Lung (tissue), 12 donors: Measurements from ENCODE around the gene NKX2-2. TPM values are rescaled to one million over a fixed set of nuclear protein-coding genes. Genes with fewer than 3 reads are reported as not detected.

Source experiments
- ATAC-seq: fragments of 200-7000 bp; cut with Tn5 transposase; one replicate; pipeline ENCODE4 v1.9.1; 2020; ENCODE audit warnings: moderate number of reproducible peaks; ENCODE audit not compliant: insufficient read depth, low FRiP score
- DNase-seq, 3 donors: peaks; one replicate each; pipeline ENCODE4 v3.0.0-alpha.2; 2013 to 2017
- H3K27ac ChIP-seq, 2 donors: one replicate each; pipeline ENCODE4 v1.5.1; 2013; ENCODE audit warnings: mild to moderate bottlenecking in 2 of 2, moderate library complexity in 2 of 2, control low read depth in 1 of 2, inconsistent platforms in 1 of 2, low read depth in 1 of 2, low read length in 1 of 2
- H3K27me3 ChIP-seq, 3 donors: one replicate each; pipeline ENCODE4 v1.5.1; 2013; ENCODE audit warnings: low read length in 2 of 3; ENCODE audit not compliant: control insufficient read depth in 3 of 3, insufficient read depth in 3 of 3
- H3K36me3 ChIP-seq, 4 donors: one replicate each; pipeline ENCODE4 v1.5.1; 2013; ENCODE audit warnings: low read length in 4 of 4, mild to moderate bottlenecking in 1 of 4, moderate library complexity in 1 of 4; ENCODE audit not compliant: control insufficient read depth in 4 of 4, insufficient read depth in 4 of 4
- H3K4me1 ChIP-seq, 5 donors: one replicate each; pipeline ENCODE4 v1.5.1; 2013; ENCODE audit warnings: low read length in 5 of 5, mild to moderate bottlenecking in 2 of 5, moderate library complexity in 1 of 5; ENCODE audit not compliant: control insufficient read depth in 5 of 5, insufficient read depth in 5 of 5
- H3K4me3 ChIP-seq: one replicate; pipeline ENCODE4 v1.5.1; 2013; ENCODE audit warnings: mild to moderate bottlenecking, control low read depth, moderate library complexity
- H3K9ac ChIP-seq, 2 donors: one replicate each; pipeline ENCODE4 v1.5.1; 2013; ENCODE audit warnings: low read length in 2 of 2, control low read depth in 1 of 2; ENCODE audit not compliant: insufficient read depth in 1 of 2
- H3K9me3 ChIP-seq, 4 donors: one replicate each; pipeline ENCODE4 v1.5.1; 2013; ENCODE audit warnings: low read length in 3 of 4, mild to moderate bottlenecking in 1 of 4, moderate library complexity in 1 of 4; ENCODE audit not compliant: control insufficient read depth in 4 of 4, insufficient read depth in 3 of 4
- WGBS, 2 donors: extraction: QIAGEN DNeasy Blood & Tissue Kit; methylation state at CpG; one replicate each; pipeline ENCODE4 v1.1.7; 2013; 5-methylcytosine and 5-hydroxymethylcytosine counted together
- polyA plus RNA-seq, 2 donors: library from polyadenylated mRNA; stranded (reverse); fragments of 200-250 nt; gene quantifications; one replicate each; pipeline ENCODE4 v1.2.1, GENCODE V29; 2013
- total RNA-seq, 2 donors: library from RNA; depleted of rRNA in 1 of 2; stranded (reverse); fragments of >200 nt in 1 of 2; gene quantifications; one replicate each; pipeline ENCODE4 v1.2.1, GENCODE V29; 2014 to 2021
- TF ChIP-seq, protein P1 (sequence below): IDR thresholded peaks from 2 replicates; pipeline ENCODE4 v1.5.1; 2012; ENCODE audit warnings: mild to moderate bottlenecking; ENCODE audit errors: control extremely low read depth, extremely low read depth
- donor health status: control.
- donor health status: control.
- donor health status: Bipolar disorder and iron deficiency.
- donor health status: healthy.
- donor health status: DM: yes; HTN: yes; CAD: no.

Gene NKX2-2
- total and polyA plus RNA-seq, 4 donors = not detected

DNA sequence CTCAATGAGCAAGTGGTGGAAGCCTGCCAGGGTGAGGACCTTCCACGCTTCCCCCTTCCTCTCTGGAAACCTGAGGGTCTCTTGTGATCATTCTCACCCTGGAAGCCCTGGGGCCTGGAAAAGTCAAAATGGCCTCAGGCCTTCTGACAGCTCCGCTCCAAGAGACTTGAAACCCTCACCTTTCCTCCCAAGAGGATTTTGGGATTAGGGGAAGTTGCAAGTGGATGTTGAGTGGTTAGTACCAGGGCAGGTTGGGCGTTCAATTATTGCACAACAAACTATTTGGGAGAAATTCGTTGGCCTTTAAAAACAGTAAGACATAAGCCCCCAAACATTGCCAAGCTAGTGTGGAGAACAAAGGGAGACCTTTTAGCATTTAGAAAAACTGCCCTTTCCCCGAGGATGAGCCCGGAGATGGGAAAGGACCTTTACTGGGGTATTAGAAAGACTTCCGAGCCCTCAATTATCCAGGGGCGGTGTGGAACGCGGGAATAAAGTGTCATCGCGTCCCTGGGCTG, 4.7 kb downstream of the NKX2-2 start:
- no peak overlapping the region for H3K27ac ChIP-seq
- peaks cover 26 to 83% (median 78%) of the 10 kb centered on the region in 3 donors for H3K27me3 ChIP-seq
- 8% methylated on average over 12 of the region's 12 CpGs for WGBS, 2 donors
- DNase-seq = no peak
- H3K9ac ChIP-seq = no peak overlapping the region
- no peak for ATAC-seq
- H3K4me1 ChIP-seq = peaks cover 0 to 34% (median 6%) of the 10 kb centered on the region in 5 donors
- no peak overlapping the region for H3K4me3 ChIP-seq
- peaks cover 0 to 10% (median 0%) of the 10 kb centered on the region in 4 donors for H3K9me3 ChIP-seq
- no peaks in the 10 kb centered on the region for H3K36me3 ChIP-seq
- TF ChIP-seq, protein P1, sequence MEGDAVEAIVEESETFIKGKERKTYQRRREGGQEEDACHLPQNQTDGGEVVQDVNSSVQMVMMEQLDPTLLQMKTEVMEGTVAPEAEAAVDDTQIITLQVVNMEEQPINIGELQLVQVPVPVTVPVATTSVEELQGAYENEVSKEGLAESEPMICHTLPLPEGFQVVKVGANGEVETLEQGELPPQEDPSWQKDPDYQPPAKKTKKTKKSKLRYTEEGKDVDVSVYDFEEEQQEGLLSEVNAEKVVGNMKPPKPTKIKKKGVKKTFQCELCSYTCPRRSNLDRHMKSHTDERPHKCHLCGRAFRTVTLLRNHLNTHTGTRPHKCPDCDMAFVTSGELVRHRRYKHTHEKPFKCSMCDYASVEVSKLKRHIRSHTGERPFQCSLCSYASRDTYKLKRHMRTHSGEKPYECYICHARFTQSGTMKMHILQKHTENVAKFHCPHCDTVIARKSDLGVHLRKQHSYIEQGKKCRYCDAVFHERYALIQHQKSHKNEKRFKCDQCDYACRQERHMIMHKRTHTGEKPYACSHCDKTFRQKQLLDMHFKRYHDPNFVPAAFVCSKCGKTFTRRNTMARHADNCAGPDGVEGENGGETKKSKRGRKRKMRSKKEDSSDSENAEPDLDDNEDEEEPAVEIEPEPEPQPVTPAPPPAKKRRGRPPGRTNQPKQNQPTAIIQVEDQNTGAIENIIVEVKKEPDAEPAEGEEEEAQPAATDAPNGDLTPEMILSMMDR = no peak

GRCh38 chr20:21508230-21509078, 5.4 kb downstream of the NKX2-2 start:
- Histone ChIP-seq H3K4me3 (no peak overlapping the region), H3K9me3 (peaks cover 0 to 10% (median 0%) of the 10 kb centered on the region in 4 donors), H3K36me3 (no peaks in the 10 kb centered on the region), H3K27me3 (peaks cover 26 to 83% (median 81%) of the 10 kb centered on the region in 3 donors), H3K9ac (no peak overlapping the region), H3K27ac (no peak overlapping the region), H3K4me1 (peaks cover 0 to 34% (median 6%) of the 10 kb centered on the region in 5 donors)
- no peak for DNase-seq
- TF ChIP-seq, protein P1 = no peak
- WGBS, 2 donors = 7% methylated on average over 47 of the region's 47 CpGs
- ATAC-seq = no peak

DNA sequence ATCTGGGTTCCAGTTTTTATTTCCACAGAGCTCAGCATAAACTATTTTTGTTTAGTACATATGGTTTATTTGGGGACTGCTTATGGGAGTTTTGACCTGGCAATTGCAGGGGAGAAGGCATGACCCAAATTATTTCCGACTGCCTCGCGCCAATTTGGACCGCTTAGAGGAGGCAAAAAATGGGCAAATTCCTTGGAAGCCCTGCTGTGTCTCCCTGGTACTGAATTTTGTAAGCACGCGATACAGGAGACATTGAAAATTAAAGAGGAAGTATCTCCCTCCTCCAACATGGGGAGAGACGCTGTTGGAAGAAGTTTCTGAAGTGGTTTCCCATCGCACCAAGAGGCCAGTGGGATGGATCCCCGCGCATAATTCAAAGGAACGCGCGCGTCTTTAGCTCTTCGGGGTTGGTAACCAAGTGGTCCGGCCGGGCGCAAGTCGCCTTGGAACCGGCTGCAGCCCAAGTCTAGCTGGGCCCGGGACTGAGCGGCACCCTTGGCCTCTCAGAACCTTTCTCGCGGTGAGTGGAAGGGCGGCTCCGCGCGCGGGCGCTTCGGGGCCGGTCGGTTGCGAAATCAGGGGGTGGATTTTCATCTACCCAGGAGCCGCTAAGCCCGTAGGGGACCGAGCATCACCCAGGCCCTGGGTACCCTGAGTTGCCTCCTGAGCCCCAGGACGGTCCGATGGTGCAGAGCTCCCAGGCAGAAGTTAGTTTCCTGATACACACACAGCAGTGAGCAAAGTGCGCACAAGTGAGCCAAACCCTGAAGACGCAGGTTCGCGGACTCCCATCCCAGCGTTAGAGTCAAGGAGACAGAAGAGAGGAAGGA, 6.2 kb downstream of the NKX2-2 start:
- no peak overlapping the region for H3K9ac ChIP-seq
- no peaks in the 10 kb centered on the region for H3K36me3 ChIP-seq
- TF ChIP-seq, protein P1 = no peak
- H3K4me1 ChIP-seq = peaks cover 0 to 27% (median 6%) of the 10 kb centered on the region in 5 donors
- ATAC-seq = no peak
- peaks cover 0 to 7% (median 0%) of the 10 kb centered on the region in 4 donors for H3K9me3 ChIP-seq
- 7 to 8% methylated on average over 44 of the region's 44 CpGs for WGBS, 2 donors
- DNase-seq = no peak
- no peak overlapping the region for H3K4me3 ChIP-seq
- H3K27ac ChIP-seq = no peak overlapping the region
- H3K27me3 ChIP-seq = peaks cover 26 to 83% (median 75%) of the 10 kb centered on the region in 3 donors
